ENCODE data around the gene MLIP.

DNA sequence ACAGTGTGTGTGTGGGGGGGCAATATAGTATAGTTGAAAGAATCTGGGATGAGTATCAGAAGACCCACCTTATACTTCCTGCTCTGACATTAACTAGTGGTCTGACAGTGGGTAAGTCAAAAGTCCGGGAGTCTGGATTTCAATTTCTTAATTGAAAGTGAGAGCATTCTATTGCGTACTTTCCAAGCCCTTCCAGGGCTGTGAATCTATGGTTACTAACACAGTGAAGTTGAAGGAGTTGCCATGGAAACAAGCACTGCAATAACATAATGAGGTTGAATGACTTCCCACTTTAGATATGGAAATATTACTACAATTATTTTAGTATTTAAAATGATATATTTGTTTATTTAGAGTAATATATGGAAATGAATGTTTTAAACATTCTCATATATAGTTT, 80.2 kb downstream of the MLIP start:
- TF ChIP-seq SP1 (IDR thresholded peaks at IDR 0.05) = no peak
- no peak for TF ChIP-seq BHLHE40 (IDR thresholded peaks at IDR 0.05; ENCODE audit: borderline replicate concordance)
- TF ChIP-seq, protein P1, sequence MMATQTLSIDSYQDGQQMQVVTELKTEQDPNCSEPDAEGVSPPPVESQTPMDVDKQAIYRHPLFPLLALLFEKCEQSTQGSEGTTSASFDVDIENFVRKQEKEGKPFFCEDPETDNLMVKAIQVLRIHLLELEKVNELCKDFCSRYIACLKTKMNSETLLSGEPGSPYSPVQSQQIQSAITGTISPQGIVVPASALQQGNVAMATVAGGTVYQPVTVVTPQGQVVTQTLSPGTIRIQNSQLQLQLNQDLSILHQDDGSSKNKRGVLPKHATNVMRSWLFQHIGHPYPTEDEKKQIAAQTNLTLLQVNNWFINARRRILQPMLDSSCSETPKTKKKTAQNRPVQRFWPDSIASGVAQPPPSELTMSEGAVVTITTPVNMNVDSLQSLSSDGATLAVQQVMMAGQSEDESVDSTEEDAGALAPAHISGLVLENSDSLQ (IDR thresholded peaks at IDR 0.05) = no peak
- TF ChIP-seq CTBP1 (IDR thresholded peaks at IDR 0.05; ENCODE audit: borderline replicate concordance) = no peak
- TF ChIP-seq FOXK2 (IDR thresholded peaks at IDR 0.05) = no peak
- TF ChIP-seq ARNT (IDR thresholded peaks at IDR 0.05) = no peak
